DND-41 (cell line): Measurements from ENCODE around the gene FOXN3.

ENCODE experiments used
- CTCF ChIP-seq: IDR thresholded peaks from 2 replicates; pipeline ENCODE4 v1.5.1; 2012; ENCODE audit warnings: borderline replicate concordance, low read length, moderate library complexity, mild to moderate bottlenecking; ENCODE audit not compliant: poor library complexity, severe bottlenecking; ENCODE audit errors: extremely low read depth
- EZH2 ChIP-seq: IDR thresholded peaks from 3 replicates; pipeline ENCODE4 v1.6.1; 2012; ENCODE audit warnings: borderline replicate concordance, low read depth, mild to moderate bottlenecking, moderate library complexity, low read length, inconsistent platforms; ENCODE audit not compliant: severe bottlenecking

DNA sequence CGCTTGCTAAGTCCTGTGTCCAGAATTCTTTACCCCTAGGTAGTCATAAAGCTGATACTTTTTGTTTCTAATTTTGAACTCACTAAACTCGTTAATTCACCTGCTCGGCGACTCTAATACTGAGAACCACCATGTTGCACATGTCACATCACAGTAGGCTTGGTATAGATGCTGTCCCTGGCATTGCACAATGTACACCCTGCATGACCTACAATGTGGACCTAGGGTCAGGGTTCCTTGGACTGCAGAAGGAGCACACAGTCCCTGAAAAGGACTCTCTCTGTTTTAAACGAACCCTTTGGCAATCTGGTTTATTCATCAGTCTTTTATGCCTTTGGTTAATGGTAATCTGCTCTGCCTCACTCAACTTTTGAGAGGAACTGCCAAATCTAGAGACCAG is 272.4 kb downstream of the FOXN3 start:
- TF ChIP-seq CTCF: no peak
- TF ChIP-seq EZH2: no peak
